WERI-Rb-1 (cell line): ENCODE measurements around the gene FZD8.

Experiments
- DNase-seq: peaks from one replicate; pipeline ENCODE4 v3.0.0-alpha.2; 2020
- H3K27ac ChIP-seq: fragments of 250-450 bp; sonication (Bioruptor Pico); 2 replicates; pipeline ENCODE4 v1.5.1; 2020; ENCODE audit warnings: mild to moderate bottlenecking, moderate library complexity
- H3K27me3 ChIP-seq: fragments of 250-450 bp; sonication (Bioruptor Pico); 2 replicates; pipeline ENCODE4 v1.5.1; 2021; ENCODE audit warnings: mild to moderate bottlenecking, low read depth, moderate library complexity; ENCODE audit not compliant: insufficient read depth, severe bottlenecking
- H3K36me3 ChIP-seq: fragments of 250-450 bp; sonication (Bioruptor Pico); 2 replicates; pipeline ENCODE4 v1.5.1; 2020; ENCODE audit warnings: mild to moderate bottlenecking, moderate library complexity
- H3K4me3 ChIP-seq: 2 replicates; pipeline ENCODE4 v1.5.1; 2011; ENCODE audit warnings: low read depth, mild to moderate bottlenecking, control low read depth, low read length
- H3K9me3 ChIP-seq: fragments of 250-450 bp; sonication (Bioruptor Pico); 2 replicates; pipeline ENCODE4 v1.5.1; 2021; ENCODE audit warnings: mild to moderate bottlenecking, moderate library complexity; ENCODE audit not compliant: severe bottlenecking
- TF ChIP-seq, protein P1 (sequence below): IDR thresholded peaks from 2 replicates; pipeline ENCODE4 v1.5.1; 2011; ENCODE audit warnings: low read depth, mild to moderate bottlenecking, control low read depth, inconsistent platforms, low read length

The FZD8 gene

DNA sequence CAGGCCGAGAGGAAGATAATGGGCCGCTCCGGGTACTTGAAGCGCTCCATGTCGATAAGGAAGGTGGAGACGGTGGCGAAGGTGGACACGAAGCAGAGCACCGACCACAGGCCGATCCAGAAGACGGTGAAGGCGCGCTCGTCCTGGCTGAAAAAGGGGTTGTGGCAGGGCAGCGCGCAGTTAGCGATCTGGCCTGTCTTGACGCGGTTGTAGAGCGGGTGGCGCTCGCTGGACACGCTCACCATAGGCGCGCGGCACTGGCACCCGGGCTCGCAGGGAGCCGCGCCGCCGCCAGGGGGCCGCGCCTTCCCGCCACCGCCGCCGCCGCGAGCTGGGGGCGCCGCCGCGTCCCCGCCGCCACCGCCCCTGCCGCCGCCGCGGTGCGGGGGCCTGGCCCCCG is 1.6 kb downstream of the FZD8 start:
- H3K9me3 ChIP-seq, result no peaks in the 10 kb centered on the region
- H3K27ac ChIP-seq, result peak overlapping the region; percentile 82
- TF ChIP-seq, protein P1, sequence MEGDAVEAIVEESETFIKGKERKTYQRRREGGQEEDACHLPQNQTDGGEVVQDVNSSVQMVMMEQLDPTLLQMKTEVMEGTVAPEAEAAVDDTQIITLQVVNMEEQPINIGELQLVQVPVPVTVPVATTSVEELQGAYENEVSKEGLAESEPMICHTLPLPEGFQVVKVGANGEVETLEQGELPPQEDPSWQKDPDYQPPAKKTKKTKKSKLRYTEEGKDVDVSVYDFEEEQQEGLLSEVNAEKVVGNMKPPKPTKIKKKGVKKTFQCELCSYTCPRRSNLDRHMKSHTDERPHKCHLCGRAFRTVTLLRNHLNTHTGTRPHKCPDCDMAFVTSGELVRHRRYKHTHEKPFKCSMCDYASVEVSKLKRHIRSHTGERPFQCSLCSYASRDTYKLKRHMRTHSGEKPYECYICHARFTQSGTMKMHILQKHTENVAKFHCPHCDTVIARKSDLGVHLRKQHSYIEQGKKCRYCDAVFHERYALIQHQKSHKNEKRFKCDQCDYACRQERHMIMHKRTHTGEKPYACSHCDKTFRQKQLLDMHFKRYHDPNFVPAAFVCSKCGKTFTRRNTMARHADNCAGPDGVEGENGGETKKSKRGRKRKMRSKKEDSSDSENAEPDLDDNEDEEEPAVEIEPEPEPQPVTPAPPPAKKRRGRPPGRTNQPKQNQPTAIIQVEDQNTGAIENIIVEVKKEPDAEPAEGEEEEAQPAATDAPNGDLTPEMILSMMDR, result peak; percentile 52
- H3K36me3 ChIP-seq, result peaks cover 14% of the 10 kb centered on the region
- H3K27me3 ChIP-seq, result no peaks in the 10 kb centered on the region
- peak overlapping the region; percentile 55 for H3K4me3 ChIP-seq
- peak; percentile 51 for DNase-seq

DNA sequence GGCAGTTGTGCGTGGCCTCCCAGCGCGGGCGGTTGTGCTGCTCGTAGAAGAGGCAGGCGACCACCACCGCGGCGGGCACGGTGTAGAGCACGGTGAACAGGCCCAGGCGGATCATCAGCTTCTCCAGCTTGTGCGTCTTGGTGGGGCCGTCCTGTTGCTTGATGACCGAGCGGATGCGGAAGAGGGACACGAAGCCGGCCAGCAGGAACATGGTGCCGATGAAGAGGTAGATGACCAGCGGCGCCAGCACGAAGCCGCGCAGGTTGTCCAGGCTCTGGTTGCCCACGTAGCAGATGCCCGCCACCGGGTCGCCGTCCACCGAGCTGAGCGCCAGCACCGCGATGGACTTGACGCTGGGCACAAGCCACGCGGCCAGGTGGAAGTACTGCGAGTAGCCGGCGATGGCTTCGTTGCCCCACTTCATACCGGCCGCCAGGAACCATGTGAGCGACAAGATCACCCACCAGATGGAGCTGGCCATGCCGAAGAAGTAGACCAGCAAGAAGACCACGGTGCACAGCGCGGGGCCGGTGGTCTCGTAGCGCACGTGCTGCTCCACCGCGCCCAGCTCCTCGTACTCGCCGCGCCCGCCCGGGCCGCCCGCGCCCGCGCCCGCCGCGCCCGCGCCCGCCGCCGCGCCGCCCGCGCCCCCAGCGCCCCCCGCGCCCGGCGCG is 2.2 kb downstream of the FZD8 start:
- DNase-seq, result peak; percentile 19
- Histone ChIP-seq H3K27ac (peak overlapping the region; percentile 82), H3K27me3 (no peaks in the 10 kb centered on the region), H3K9me3 (no peaks in the 10 kb centered on the region), H3K4me3 (peak overlapping the region; percentile 55), H3K36me3 (peaks cover 14% of the 10 kb centered on the region)
- TF ChIP-seq, protein P1, result no peak

DNA sequence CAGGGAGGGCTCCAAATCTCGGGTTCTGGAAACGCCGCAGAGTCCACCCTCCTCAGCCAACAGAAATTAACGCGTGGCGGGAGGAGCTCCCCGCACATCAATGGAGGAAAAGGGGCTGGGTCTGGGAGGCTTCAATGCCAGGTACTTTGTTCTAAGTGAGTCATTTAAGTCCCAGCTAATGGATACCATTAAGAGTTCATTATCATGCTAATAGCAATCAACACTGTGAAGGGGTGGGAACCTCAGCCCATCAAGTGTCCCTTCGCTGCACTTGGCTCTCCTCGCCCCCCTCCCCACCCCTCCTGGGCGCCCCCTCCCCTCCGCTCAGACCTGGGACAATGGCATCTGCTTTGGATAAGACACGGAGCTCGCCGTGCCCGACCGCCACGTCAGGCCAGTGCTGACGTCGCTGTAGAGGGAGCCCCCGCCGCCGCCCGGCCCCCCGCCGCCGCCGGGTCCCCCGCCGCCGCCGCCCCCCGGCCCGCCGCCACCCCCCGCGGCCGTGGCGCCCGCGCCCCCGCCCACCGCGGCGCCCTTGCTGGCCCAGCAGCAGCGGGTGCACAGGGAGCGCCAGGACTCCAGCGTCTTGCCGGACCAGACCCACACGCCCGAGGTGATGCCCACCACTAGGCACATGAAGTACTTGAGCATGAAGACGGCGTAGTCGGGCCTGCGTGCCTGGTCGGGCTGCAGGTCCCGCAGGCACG is 2.9 kb downstream of the FZD8 start:
- no peak overlapping the region for H3K27ac ChIP-seq
- H3K4me3 ChIP-seq, result peak overlapping the region; percentile 55
- H3K27me3 ChIP-seq, result no peaks in the 10 kb centered on the region
- DNase-seq, result no peak
- no peaks in the 10 kb centered on the region for H3K9me3 ChIP-seq
- TF ChIP-seq, protein P1, result no peak
- peaks cover 14% of the 10 kb centered on the region for H3K36me3 ChIP-seq

DNA sequence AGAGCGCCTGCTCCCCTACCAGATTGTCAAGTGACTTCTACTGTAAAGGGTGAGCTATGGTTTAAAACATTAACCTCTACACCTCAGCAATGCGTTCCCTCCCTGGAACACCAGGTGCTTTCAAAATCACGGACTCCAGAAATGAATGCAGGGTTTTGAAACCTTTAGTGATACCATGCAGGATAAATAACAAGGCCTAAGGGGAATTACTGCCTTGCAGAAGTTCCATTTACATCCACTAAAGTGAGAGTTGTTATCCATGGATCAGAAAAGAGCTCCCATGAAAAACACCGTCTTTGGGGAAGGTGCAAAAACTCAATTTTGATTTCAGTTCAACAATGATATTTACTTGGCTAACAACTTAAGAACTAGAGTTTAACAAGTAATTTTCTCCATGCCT is 4.0 kb downstream of the FZD8 start:
- H3K27ac ChIP-seq, result no peak overlapping the region
- H3K4me3 ChIP-seq, result no peak overlapping the region

DNA sequence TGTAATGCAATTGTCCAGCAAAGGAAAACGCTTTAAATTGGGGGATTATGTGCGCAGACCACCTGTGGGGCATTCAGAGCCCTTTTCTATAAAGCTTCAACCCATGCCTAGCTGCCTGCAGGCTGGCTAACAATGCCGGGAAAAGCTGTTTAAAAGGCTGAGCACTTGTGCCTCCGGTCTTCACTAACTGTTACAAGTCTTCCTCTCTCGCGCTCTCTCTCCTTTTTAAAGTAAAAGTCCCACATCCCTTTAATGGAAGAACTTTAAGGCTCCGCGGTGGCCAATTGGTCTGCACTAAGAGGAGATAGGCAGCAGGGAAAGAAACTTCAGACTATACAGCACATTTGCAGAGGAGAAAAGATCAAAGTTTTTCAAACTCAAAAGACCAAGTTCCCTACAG is 4.6 kb downstream of the FZD8 start:
- H3K36me3 ChIP-seq, result peaks cover 14% of the 10 kb centered on the region
- no peak overlapping the region for H3K4me3 ChIP-seq
- no peak for DNase-seq
- no peaks in the 10 kb centered on the region for H3K27me3 ChIP-seq
- H3K9me3 ChIP-seq, result no peaks in the 10 kb centered on the region
- TF ChIP-seq, protein P1, result no peak
- no peak overlapping the region for H3K27ac ChIP-seq

More for the DNA sequence above, 4.0 kb downstream of the FZD8 start:
- DNase-seq, result no peak
- H3K36me3 ChIP-seq, result peaks cover 14% of the 10 kb centered on the region
- TF ChIP-seq, protein P1, result no peak
- no peaks in the 10 kb centered on the region for H3K27me3 ChIP-seq
- H3K9me3 ChIP-seq, result no peaks in the 10 kb centered on the region

DNA sequence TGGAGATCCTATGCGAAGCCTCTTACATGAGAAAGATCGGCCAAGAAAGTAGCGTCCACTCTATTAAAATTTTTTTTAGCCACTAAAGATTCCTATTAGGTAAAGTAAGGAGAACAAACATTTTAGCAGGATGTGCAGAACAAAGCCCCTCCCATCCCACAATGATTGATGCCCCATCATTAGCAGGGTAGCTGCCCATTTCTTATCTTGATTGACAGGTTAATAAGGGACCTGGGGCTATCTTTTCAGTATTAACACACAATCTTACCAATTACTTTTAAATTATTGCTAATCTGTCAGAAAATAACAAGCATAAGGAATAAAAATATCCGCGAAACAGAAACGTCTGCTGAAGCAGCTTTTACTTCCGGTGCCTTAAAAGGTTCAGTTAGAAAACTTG is 5.1 kb downstream of the FZD8 start:
- TF ChIP-seq, protein P1, result no peak
- Histone ChIP-seq H3K36me3 (peaks cover 14% of the 10 kb centered on the region), H3K9me3 (no peaks in the 10 kb centered on the region), H3K4me3 (no peak overlapping the region), H3K27me3 (no peaks in the 10 kb centered on the region), H3K27ac (no peak overlapping the region)
- DNase-seq, result no peak
